Activated CD4-positive, alpha-beta T cell treated with anti-CD3 and anti-CD28 coated beads for 48 hours (primary cell): ENCODE data around the gene GABRP.
"Not testable (repeated sequence)": the region's sequence is repeated elsewhere in the genome, so short reads cannot be mapped to it uniquely, and the experiment has no call there.

Experiments used
- DNase-seq: peaks from one replicate; pipeline ENCODE4 v3.0.0-alpha.2; 2020

Gene GABRP

DNA sequence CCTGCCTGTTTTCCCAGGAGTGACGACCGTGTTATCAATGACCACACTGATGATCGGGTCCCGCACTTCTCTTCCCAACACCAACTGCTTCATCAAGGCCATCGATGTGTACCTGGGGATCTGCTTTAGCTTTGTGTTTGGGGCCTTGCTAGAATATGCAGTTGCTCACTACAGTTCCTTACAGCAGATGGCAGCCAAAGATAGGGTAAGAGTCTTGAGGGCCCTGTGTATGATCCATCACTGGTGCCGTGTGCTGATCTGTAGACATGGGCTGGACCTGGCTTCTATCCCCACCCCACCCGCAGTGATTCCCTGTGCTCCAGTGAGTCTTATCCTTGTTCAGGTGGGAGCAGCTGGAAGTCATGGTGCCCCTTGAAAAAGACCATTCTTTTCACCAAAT is 26.0 kb downstream of the GABRP start:
- no peak for DNase-seq

GRCh38 chr5:170811719-170812118 is 28.2 kb downstream of the GABRP start:
- no peak for DNase-seq

- no peak for DNase-seq
Observed at GRCh38 chr5:170813231-170813630, 29.7 kb downstream of the GABRP start.

- DNase-seq = no peak
Observed at GRCh38 chr5:170817195-170817594, 33.7 kb downstream of the GABRP start.

DNA sequence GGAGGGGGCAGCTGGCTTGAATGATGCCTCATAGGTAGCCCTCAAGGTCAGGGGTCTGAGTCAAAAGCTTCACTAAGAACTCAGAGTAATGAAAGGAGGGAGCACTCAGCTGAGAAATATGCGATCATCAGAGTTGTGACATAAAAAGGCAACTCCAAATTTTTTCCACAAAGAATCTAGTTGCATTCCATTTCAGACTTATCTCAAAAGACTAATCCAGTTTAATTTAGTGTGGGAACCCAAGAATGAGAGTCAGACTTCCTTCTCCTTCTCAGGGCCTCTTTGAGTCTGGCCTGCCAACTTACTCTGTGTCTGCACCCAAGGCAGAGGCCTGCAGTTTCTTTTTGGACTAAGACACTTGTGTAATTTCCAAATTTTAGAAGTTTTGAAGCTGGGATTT is 34.7 kb downstream of the GABRP start:
- DNase-seq = no peak

DNA sequence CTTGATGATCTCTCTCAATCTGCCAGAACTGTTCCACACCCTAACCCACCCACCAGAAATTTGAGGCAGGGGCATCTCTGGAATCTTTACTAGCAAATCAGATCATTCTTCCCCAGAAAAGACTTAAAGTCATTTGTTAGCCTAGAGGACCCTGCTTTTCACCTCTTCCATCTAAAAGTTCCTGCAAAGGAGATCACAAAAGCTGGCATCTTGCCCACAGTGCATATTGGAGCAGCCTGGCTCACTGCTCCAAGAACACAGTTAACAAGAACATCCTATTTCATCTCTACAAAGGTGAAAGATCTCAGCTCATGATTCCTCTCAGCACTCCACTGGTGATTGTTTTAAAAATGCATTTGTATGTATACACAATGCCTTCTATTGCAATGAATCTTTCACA is 36.3 kb downstream of the GABRP start:
- no peak for DNase-seq

DNA sequence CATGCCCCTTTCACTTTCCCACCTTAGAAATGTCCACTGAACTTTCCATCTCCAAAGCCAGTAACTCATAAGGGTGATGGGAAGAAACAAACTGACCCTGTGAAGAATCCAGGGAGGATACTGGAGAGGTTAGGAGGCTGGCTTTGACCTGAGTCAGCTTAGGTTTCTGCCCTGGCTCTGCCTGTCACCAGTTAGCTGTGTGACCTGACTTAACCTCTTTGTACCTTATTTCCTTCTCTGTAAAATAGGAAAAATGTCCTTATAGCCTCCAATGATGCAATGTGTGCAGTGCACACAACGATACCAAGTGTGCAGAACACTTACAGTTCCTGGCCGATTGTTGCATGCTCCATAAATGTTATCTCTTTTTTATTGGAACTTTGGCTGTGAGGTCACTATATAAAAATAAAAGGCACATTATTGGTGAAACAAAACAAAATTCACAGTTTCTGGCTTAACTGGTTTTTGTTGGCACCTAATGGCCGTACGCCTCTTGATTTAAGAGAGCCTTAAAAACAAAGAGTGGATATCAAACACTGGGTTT is 37.8 kb downstream of the GABRP start:
- DNase-seq = no peak

GRCh38 chr5:170826117-170826516 is 42.6 kb downstream of the GABRP start:
- DNase-seq = no peak

DNA sequence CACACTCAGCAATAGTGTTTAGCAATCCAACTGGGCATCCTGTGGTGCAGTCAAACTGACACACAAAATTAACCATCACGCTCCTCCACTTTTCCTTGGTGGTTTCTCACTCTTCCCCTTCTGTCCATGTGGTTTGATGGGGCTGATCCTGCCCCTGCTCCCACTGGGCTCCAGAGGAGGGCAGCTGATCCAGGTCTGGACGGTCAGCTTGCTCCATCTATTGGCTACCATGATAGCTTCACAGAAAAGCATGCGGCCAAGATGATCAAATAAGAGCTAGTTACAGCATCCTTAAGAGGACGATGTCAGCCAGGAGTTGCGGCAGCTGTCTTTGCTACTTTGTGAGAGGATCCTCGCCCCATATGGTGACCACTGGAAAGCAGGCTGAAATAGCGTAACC is 48.7 kb downstream of the GABRP start:
- DNase-seq = no peak

DNA sequence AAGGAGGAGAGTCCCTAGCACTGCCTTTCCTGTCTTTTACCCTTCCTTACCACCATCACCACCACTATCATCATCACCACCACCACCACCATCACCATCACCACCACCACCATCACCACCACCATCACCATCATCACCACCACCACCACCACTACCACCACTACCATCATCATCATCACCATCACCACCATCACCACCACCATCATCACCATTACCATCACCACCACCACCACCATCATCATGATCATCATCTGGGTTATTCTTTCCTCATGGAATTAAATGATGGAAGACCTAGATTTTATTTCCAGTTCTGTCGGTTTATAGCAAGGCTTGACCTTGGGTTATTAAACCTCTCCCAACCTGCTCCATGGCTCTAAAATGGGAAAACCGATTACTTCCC is 50.5 kb downstream of the GABRP start:
- DNase-seq = not testable (repeated sequence)

DNA sequence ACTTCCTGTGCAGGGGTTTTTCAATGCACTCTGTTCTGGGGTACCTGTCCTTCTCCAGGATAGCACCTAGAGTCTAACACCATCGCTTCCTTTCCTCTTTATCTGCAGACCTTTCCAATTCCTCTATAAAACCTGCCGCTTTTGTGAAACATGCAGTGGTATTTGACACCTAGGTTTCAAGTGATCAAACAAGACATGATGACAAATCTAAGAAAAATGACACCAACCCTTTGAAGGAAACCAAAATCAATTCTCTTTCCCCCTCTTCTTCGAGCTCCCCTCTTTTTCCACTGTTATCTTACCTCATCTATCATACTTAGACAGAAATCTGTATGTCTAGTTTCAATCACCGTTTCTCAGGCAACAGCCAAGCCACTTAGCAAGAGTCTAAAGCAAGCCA is 52.7 kb downstream of the GABRP start:
- DNase-seq = no peak

DNA sequence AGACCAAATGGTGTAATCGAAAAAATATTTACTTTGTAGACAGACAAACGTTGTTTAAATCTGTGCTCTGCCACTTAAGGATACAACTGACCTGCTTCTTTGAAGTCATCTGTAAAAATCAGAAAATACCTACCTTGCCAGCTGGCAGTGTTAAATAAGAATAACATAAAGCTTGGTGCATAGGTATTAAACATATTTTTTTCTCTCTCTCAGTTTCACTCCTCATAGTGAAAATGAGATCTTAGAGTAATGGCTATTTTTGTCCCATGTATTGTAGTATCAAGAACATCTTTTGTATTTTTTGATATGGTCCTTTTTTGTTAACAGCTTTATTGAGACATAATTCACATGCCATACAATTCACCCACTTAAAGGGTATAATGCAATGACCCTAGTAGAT is 60.3 kb downstream of the GABRP start:
- DNase-seq = no peak

DNA sequence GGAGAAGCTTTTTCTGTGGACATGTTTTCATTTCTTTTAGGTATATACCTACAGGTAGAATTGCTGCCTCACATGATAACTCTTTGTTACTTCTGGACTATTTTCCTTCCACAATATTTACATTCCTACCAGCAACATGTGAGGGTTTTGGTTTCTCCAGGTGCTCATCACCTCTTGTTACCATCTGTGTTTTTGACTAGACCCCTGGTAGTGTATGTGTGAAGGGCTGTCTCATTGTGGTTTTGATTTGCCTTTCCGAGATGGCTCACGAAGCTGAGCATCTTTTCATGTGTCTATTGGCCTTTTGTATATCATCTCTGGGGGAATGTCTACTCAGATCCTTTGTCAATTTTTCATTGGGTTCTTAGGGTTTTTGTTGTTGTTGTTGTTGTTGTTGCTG is 61.1 kb downstream of the GABRP start:
- no peak for DNase-seq

- DNase-seq = no peak
Observed at GRCh38 chr5:170846416-170846815, 62.9 kb downstream of the GABRP start.

DNA sequence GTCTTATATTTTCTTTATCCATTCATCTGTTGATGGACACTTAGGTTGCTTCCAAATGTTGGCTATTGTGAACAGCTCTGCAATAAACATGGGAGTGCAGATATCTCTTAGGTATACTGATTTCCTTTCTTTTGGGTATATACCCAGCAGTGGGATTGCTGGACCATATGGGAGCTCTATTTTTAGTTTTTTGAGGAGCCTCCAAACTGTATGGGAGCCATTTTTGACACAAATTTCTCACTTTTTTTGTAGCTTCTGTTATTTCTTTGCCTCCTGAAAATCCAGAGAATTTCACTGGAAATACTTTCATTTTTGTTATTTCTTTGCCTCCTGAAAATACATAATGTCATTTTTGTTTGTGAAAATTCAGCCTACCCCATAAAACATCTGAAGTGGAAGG is 63.3 kb downstream of the GABRP start:
- DNase-seq = no peak

GRCh38 chr5:170848033-170848432 is 64.5 kb downstream of the GABRP start:
- no peak for DNase-seq

GRCh38 chr5:170849374-170849773 is 65.8 kb downstream of the GABRP start:
- DNase-seq = no peak

GRCh38 chr5:170854566-170854965 is 71.0 kb downstream of the GABRP start:
- DNase-seq = no peak

- no peak for DNase-seq
Observed at GRCh38 chr5:170857066-170857465, 73.5 kb downstream of the GABRP start.

GRCh38 chr5:170860415-170860814 is 76.9 kb downstream of the GABRP start:
- no peak for DNase-seq

- no peak for DNase-seq
Observed at GRCh38 chr5:170860818-170861666, 77.5 kb downstream of the GABRP start.

GRCh38 chr5:170861667-170861916 is 78.1 kb downstream of the GABRP start:
- DNase-seq = peak; percentile 3

DNA sequence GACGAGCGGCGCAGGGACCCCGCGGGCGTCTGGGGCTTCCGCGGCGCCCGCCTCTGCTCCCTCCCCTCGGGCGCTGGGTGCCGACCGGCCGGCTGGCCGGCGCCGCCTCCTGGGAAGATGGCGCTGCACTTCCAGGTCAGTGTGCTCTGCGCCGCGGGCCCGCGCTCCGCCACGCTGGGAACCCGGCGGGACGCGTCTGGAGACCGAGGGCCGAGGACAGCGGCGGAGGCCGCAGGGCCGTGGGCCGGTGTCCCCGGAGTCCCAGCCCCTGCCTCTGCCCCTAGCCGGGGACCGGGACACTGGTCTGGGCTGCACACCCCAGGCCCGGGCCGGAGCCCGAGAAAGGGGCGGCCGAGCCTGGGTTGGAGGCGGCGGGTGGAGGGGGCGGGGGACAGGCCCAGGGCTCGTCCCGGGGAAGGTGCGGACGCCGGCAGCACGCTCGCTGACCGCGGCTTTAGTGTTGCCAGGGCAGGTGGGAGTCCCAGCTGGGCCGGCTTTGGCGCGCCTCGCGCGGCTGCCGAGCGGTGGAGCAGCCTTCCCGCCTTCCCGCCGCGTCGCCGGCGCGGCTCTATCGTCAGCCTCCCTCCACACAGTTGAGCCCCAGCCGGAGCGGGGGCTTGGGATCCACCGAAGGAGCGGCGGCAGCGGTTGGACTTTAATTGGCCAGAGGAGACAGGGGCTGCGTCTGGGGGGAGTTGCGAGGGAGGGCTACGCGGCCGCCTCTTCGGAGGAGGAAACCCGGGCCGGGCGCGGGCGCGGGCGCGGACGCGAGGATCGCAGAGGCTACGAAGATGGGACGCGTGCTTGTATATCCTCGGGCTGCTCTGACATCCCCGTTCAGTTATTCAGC is 78.6 kb downstream of the GABRP start, which contains the start of gene RANBP17:
Gene RANBP17, plus strand, starts transcription at position 102 of the 850 bp plus-strand sequence.
- peak; percentile 2 for DNase-seq

DNA sequence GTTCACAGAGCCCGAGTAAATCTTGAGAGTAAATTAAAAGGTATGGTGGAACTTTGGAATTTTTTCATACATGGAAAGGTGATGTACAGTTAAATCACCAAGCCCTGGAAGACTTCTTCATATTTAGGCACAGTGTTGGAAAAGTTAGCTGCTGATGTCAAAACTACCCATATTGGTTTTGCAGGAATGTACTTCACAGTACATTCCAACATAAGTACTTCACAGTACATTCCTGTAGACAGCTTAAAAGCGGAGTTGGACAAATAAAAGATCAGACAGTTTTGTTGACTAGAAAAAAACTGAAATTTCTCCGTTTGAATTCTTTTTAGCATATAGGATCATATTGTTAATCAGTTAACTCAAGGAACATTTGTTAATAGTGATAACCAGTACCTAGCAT is 80.1 kb downstream of the GABRP start:
- DNase-seq = no peak
